ENCODE measurements around the gene RPL13A. TPM values are rescaled to one million over a fixed set of nuclear protein-coding genes. Genes with fewer than 3 reads are reported as not detected.

Gene RPL13A
- total RNA-seq, 1 donor from 2014 or later = 2,665 TPM

DNA sequence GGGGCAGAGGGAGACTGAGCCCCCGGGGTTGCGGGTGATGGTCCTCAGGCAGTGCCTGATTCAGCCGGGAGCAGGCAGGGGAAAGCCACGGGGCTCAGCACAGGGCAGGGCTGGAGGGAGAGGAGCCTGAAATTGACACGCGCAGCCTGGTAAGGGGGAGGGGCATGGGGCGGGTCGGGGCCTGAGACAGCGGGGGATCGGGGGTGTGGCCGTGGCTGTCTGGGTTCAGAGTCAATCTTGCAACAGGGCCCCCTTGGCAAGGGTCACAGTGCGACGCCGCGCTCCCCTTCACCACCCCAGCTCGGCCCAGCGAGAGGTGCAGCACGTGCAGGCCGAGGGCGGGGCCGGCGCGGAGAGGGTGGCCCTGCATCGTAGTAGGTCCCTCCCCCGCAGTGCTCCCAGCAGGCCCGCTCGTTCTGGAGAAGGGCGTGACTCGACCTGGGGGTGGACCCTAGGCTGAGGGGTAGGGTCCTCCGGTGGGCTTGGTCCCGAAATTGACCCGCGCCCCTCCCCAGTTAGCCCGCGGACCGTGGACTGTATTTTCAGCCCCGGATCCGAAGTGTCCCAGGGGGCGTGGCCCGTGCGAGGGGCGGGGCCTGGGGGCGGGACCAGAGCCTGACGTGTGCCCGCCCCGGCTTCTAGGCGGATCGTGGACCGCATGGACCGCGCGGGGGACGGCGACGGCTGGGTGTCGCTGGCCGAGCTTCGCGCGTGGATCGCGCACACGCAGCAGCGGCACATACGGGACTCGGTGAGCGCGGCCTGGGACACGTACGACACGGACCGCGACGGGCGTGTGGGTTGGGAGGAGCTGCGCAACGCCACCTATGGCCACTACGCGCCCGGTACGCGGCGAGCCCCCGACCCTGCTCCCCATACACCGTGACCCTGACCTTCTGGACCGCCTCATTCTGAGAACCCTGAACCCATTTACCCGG is 46.4 kb downstream of the RPL13A start:
- DNase-seq (ENCODE audit: low spot score, unreplicated experiment) = peak; percentile 46
- no peak overlapping the region for H3K27ac Mint-ChIP-seq
- TF ChIP-seq, protein P1, sequence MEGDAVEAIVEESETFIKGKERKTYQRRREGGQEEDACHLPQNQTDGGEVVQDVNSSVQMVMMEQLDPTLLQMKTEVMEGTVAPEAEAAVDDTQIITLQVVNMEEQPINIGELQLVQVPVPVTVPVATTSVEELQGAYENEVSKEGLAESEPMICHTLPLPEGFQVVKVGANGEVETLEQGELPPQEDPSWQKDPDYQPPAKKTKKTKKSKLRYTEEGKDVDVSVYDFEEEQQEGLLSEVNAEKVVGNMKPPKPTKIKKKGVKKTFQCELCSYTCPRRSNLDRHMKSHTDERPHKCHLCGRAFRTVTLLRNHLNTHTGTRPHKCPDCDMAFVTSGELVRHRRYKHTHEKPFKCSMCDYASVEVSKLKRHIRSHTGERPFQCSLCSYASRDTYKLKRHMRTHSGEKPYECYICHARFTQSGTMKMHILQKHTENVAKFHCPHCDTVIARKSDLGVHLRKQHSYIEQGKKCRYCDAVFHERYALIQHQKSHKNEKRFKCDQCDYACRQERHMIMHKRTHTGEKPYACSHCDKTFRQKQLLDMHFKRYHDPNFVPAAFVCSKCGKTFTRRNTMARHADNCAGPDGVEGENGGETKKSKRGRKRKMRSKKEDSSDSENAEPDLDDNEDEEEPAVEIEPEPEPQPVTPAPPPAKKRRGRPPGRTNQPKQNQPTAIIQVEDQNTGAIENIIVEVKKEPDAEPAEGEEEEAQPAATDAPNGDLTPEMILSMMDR (IDR thresholded peaks at IDR 0.05; ENCODE audit: unreplicated experiment) = peak; percentile 48
- peak overlapping the region; percentile 64 for H3K4me3 Mint-ChIP-seq (ENCODE audit: low read depth)
- peaks cover 7% of the 10 kb centered on the region for H3K27me3 Mint-ChIP-seq
- H3K9me3 Mint-ChIP-seq (ENCODE audit: low read depth) = no peaks in the 10 kb centered on the region
- H3K4me1 Mint-ChIP-seq (ENCODE audit: low read depth) = peaks cover 2% of the 10 kb centered on the region
- H3K36me3 Mint-ChIP-seq (ENCODE audit: insufficient read depth) = peaks cover 29% of the 10 kb centered on the region

GRCh38 chr19:49534632-49535385 is 47.4 kb downstream of the RPL13A start:
- Mint-ChIP-seq H3K36me3 (ENCODE audit: insufficient read depth) (peaks cover 25% of the 10 kb centered on the region), H3K4me1 (ENCODE audit: low read depth) (peaks cover 2% of the 10 kb centered on the region), H3K27me3 (peaks cover 7% of the 10 kb centered on the region), H3K9me3 (ENCODE audit: low read depth) (no peaks in the 10 kb centered on the region), H3K4me3 (ENCODE audit: low read depth) (peak overlapping the region; percentile 58), H3K27ac (no peak overlapping the region)
- TF ChIP-seq, protein P1 (IDR thresholded peaks at IDR 0.05; ENCODE audit: unreplicated experiment) = no peak
- DNase-seq (ENCODE audit: low spot score, unreplicated experiment) = no peak

DNA sequence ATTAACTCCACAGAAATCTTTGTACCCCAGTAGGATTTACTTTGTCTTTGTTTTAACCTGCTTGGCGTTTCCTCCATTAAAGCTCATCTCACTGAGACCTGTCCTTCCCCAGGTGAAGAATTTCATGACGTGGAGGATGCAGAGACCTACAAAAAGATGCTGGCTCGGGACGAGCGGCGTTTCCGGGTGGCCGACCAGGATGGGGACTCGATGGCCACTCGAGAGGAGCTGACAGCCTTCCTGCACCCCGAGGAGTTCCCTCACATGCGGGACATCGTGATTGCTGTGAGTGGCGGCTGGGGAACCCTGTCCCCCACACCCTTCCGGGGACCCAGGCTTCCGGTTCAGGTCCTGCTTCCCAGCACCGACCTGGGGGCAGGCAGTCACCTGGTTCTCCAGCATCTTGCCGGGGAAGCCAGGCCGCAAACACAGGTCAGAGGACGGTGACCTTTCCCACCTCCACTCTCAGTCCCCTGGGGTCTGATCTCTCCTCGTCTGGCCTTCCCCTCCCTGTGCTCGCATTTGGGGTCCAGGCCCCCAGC is 49.6 kb downstream of the RPL13A start:
- TF ChIP-seq, protein P1 (IDR thresholded peaks at IDR 0.05; ENCODE audit: unreplicated experiment) = no peak
- Mint-ChIP-seq H3K4me3 (ENCODE audit: low read depth) (no peak overlapping the region), H3K4me1 (ENCODE audit: low read depth) (peaks cover 2% of the 10 kb centered on the region), H3K27ac (peak overlapping the region; percentile 82), H3K9me3 (ENCODE audit: low read depth) (no peaks in the 10 kb centered on the region), H3K27me3 (peaks cover 3% of the 10 kb centered on the region), H3K36me3 (ENCODE audit: insufficient read depth) (peaks cover 20% of the 10 kb centered on the region)
- DNase-seq (ENCODE audit: low spot score, unreplicated experiment) = no peak

DNA sequence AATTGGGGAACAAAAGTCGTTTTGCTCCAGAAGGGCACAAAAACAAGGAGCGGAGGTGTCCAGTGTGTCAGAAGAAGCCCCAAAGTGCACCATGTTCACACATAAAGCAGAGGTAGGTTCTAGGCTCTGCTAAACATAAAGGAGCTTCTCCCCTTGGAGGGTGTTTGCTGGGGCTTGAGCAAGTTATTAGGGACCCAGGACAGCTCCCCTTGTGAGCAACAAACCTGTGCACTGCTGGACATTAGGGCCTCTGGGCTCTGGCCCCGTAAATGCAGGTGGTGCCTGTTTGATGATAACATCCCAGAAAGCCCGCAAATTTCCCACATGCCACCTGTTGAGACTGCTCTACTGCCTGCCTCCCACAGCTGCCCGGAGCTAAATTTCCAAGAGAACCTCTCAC is 51.2 kb downstream of the RPL13A start:
- no peaks in the 10 kb centered on the region for H3K9me3 Mint-ChIP-seq (ENCODE audit: low read depth)
- H3K4me1 Mint-ChIP-seq (ENCODE audit: low read depth) = no peaks in the 10 kb centered on the region
- no peak for DNase-seq (ENCODE audit: low spot score, unreplicated experiment)
- TF ChIP-seq, protein P1 (IDR thresholded peaks at IDR 0.05; ENCODE audit: unreplicated experiment) = no peak
- H3K27me3 Mint-ChIP-seq = peaks cover 3% of the 10 kb centered on the region
- H3K36me3 Mint-ChIP-seq (ENCODE audit: insufficient read depth) = peaks cover 17% of the 10 kb centered on the region
- no peak overlapping the region for H3K4me3 Mint-ChIP-seq (ENCODE audit: low read depth)
- no peak overlapping the region for H3K27ac Mint-ChIP-seq
